HL-60 (cell line): ENCODE results near the gene ARID5B.

Experiments used
- DNase-seq, 2 experiments: peaks; one replicate each; pipeline ENCODE4 v3.0.0-alpha.2; 2010 to 2020; ENCODE audit warnings: low read depth in 1 of 2, low spot score in 1 of 2
- H3K27ac ChIP-seq: fragments of 250-450 bp; sonication (Bioruptor Pico); replicated peaks from 2 replicates; pipeline ENCODE4 v1.5.1; 2020; ENCODE audit warnings: mild to moderate bottlenecking, moderate library complexity
- H3K27me3 ChIP-seq: fragments of 250-450 bp; sonication (Bioruptor Pico); 2 replicates; pipeline ENCODE4 v1.5.1; 2021; ENCODE audit warnings: mild to moderate bottlenecking, moderate library complexity; ENCODE audit not compliant: insufficient read depth, poor library complexity, severe bottlenecking
- H3K4me3 ChIP-seq: replicated peaks from 2 replicates; pipeline ENCODE4 v1.5.1; 2011; ENCODE audit warnings: mild to moderate bottlenecking, control low read depth, low read length; ENCODE audit not compliant: insufficient read depth
- GABPA ChIP-seq: IDR thresholded peaks from 2 replicates; pipeline ENCODE4 v1.6.1; 2012; ENCODE audit warnings: low read depth
- POLR2AphosphoS5 ChIP-seq: IDR thresholded peaks from 2 replicates; pipeline ENCODE4 v1.6.1; 2012; ENCODE audit warnings: low read depth
- SPI1 ChIP-seq: IDR thresholded peaks from 2 replicates; pipeline ENCODE4 v1.6.1; 2012; ENCODE audit warnings: low read depth, mild to moderate bottlenecking, borderline replicate concordance
- TF ChIP-seq, protein P1 (sequence below): IDR thresholded peaks from 2 replicates; pipeline ENCODE4 v1.6.1; 2012; ENCODE audit warnings: low read depth; ENCODE audit not compliant: insufficient replicate concordance
- TF ChIP-seq, protein P2 (sequence below): IDR thresholded peaks from one replicate; pipeline ENCODE4 v1.5.1; 2011; ENCODE audit warnings: low read length, control low read depth, inconsistent platforms; ENCODE audit not compliant: insufficient read depth

The ARID5B gene

GRCh38 chr10:62050893-62051433 lies 149.5 kb downstream of the ARID5B start:
- TF ChIP-seq, protein P1, sequence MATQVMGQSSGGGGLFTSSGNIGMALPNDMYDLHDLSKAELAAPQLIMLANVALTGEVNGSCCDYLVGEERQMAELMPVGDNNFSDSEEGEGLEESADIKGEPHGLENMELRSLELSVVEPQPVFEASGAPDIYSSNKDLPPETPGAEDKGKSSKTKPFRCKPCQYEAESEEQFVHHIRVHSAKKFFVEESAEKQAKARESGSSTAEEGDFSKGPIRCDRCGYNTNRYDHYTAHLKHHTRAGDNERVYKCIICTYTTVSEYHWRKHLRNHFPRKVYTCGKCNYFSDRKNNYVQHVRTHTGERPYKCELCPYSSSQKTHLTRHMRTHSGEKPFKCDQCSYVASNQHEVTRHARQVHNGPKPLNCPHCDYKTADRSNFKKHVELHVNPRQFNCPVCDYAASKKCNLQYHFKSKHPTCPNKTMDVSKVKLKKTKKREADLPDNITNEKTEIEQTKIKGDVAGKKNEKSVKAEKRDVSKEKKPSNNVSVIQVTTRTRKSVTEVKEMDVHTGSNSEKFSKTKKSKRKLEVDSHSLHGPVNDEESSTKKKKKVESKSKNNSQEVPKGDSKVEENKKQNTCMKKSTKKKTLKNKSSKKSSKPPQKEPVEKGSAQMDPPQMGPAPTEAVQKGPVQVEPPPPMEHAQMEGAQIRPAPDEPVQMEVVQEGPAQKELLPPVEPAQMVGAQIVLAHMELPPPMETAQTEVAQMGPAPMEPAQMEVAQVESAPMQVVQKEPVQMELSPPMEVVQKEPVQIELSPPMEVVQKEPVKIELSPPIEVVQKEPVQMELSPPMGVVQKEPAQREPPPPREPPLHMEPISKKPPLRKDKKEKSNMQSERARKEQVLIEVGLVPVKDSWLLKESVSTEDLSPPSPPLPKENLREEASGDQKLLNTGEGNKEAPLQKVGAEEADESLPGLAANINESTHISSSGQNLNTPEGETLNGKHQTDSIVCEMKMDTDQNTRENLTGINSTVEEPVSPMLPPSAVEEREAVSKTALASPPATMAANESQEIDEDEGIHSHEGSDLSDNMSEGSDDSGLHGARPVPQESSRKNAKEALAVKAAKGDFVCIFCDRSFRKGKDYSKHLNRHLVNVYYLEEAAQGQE, result no peak
- TF ChIP-seq POLR2AphosphoS5, result no peak
- TF ChIP-seq, protein P2, sequence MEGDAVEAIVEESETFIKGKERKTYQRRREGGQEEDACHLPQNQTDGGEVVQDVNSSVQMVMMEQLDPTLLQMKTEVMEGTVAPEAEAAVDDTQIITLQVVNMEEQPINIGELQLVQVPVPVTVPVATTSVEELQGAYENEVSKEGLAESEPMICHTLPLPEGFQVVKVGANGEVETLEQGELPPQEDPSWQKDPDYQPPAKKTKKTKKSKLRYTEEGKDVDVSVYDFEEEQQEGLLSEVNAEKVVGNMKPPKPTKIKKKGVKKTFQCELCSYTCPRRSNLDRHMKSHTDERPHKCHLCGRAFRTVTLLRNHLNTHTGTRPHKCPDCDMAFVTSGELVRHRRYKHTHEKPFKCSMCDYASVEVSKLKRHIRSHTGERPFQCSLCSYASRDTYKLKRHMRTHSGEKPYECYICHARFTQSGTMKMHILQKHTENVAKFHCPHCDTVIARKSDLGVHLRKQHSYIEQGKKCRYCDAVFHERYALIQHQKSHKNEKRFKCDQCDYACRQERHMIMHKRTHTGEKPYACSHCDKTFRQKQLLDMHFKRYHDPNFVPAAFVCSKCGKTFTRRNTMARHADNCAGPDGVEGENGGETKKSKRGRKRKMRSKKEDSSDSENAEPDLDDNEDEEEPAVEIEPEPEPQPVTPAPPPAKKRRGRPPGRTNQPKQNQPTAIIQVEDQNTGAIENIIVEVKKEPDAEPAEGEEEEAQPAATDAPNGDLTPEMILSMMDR, result no peak
- no peak for TF ChIP-seq SPI1
- TF ChIP-seq GABPA, result no peak
- Histone ChIP-seq H3K4me3 (no peak overlapping the region), H3K27me3 (peaks cover under 1% of the 10 kb centered on the region), H3K27ac (no peak overlapping the region)
- DNase-seq, result no peak

- Histone ChIP-seq H3K27me3 (no peaks in the 10 kb centered on the region), H3K27ac (no peak overlapping the region), H3K4me3 (no peak overlapping the region)
- no peak for DNase-seq
- TF ChIP-seq, protein P2, result no peak
- TF ChIP-seq GABPA, result no peak
- TF ChIP-seq, protein P1, result no peak
- TF ChIP-seq POLR2AphosphoS5, result no peak
- TF ChIP-seq SPI1, result no peak
Observed at GRCh38 chr10:62052276-62052675, 150.8 kb downstream of the ARID5B start.

DNA sequence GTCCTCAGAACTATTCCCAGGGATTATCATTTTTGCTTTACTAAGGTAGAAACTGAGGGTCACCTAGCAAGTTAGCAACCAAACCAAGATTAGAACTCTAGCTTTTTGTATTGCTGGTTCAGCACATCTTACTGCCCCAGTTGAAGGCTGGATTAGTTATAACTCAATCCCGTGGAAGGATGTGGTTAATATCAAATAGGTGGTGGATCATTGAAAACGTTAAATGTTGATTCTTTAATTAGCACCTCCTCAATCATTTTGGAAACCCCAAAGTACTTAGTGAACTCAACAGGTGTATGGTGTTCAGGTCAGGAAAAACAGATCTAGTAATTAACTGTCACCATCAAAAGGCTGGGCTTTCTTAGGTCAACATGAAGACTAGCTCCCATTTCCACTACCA lies 152.4 kb downstream of the ARID5B start:
- H3K27me3 ChIP-seq, result no peaks in the 10 kb centered on the region
- no peak overlapping the region for H3K4me3 ChIP-seq
- no peak overlapping the region for H3K27ac ChIP-seq
- no peak for DNase-seq
- TF ChIP-seq SPI1 (no peak), GABPA (no peak), POLR2AphosphoS5 (no peak)
- TF ChIP-seq, protein P1, result no peak
- TF ChIP-seq, protein P2, result no peak
